Testis (tissue), 2 donors: ENCODE results near the gene RYR3.

Source experiments
- CTCF ChIP-seq, 3 experiments: fragments of 450-650 bp in 2 of 3; fragments of 200-600 bp in 1 of 3; sonication (generic) in 1 of 3; IDR thresholded peaks; one replicate each; pipeline ENCODE4 v1.5.1; 2016 to 2019; ENCODE audit warnings: antibody characterized with exemption in 3 of 3, mild to moderate bottlenecking in 2 of 3, moderate library complexity in 1 of 3
- POLR2A ChIP-seq: fragments of 450-650 bp; IDR thresholded peaks from one replicate; pipeline ENCODE4 v1.6.1; 2017; ENCODE audit warnings: antibody characterized with exemption, mild to moderate bottlenecking, moderate library complexity

GRCh38 chr15:33699145-33699544 is 388.4 kb downstream of the RYR3 start:
- TF ChIP-seq CTCF (IDR thresholded peaks at IDR 0.05) (no peak), POLR2A (no peak)
